ENCODE data around the gene PSMB11.

The PSMB11 gene

DNA sequence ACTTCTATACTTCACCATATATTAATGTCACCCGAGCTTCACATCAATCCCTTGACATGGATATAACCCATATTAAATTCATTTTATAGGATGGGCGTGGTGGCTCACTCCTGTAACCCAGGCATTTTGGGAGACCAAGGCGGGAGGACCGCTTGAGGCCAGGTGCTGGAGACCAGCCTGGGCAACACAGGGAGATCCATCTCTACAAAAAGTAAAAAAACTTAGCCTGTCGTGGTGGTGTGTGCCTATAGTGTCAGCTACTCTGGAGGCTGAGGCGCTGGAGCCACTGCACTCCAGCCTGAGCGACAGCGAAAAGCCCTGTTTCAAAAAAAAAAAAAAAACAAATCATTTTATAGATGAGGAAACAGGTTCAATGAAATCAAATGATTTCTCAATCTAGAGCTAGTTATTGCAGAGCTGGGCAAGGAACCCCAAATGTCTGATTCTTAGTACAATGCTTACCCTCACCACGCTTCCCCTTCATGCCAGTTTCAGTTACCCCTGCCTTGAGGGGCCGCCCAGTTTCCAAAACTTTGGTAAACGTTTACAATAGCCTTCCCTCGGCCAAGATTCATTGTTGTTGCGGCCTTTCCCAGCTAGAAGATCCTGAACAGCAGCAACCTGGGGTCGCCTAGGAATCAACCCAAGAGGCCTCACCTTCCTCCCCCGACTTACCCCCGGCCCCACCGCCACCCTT lies 8.1 kb upstream of the PSMB11 start:
- H3K36me3 ChIP-seq = peaks cover 37 to 47% (median 45%) of the 10 kb centered on the region in 11 experiments
- H3K9me3 ChIP-seq (replicated peaks in 1 of 11) = no peaks in the 10 kb centered on the region
- H3K4me3 ChIP-seq = peak overlapping the region; percentile 81 to 93 (median 89)
- H3K27ac ChIP-seq = peak overlapping the region; percentile 85 to 100 (median 96)
- peak overlapping the region; percentile 84 to 98 (median 93) for H3K4me2 ChIP-seq
- TF ChIP-seq Cebpa-rat (IDR thresholded peaks at IDR 0.05) = no peak
- peak overlapping the region; percentile 92 to 99 (median 96) for H3K9ac ChIP-seq
- H3K27me3 ChIP-seq = no peaks in the 10 kb centered on the region
- peaks cover 26 to 48% (median 37%) of the 10 kb centered on the region in 10 experiments for H3K4me1 ChIP-seq
- H4K20me1 ChIP-seq = peaks cover 0 to 18% (median 5%) of the 10 kb centered on the region in 11 experiments; a peak in 10 of 22 replicates

DNA sequence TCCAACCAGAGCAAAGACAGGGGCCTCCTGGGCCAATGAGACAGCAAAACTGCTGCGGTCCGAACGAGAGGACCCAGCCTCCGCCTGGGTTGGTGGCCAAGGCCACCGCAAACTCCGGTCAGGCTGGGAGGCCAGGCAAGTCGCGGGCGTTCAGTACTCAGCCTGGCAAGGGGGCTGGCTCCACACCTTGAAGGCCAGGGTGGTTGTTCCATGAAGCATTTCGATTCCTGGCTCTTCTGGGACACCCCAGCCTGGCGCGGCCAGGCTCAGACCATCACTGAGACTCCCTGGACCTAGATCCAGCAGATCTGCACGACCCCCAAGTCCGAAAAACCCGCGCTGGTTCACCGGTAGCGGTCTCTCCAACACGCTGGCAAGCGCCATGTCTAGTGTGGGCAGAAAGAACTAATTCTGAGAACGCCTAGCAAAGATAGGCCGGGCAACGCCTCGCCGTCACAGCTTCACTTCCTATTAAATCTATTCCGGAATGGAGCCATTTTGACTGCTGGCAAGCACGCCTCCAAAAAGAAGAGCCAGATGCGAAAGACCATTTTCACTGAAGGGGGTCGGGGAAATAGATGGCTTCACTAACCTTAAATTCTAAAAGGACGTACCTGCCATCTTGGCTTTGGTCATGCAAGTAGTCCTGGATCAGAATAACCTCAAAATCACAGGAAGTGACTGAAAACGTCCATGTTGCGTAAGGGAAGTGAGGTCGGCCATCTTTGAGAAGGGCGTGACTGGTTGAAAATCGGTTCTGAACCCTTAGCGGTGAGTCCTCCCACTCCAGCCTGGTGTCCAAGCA lies 7.3 kb upstream of the PSMB11 start, which contains the start of gene PSMB5:
TSS of gene PSMB5 (minus strand) at position 403 of the 805 bp plus-strand sequence. CDS start at position 384, 19 bp downstream.
- TF ChIP-seq Cebpa-rat (IDR thresholded peaks at IDR 0.05) = peak in 10 of 11 experiments; percentile 47 to 84 (median 63); a peak in 12 of 22 replicates
- Histone ChIP-seq H3K9me3 (replicated peaks in 1 of 11) (no peaks in the 10 kb centered on the region), H3K27me3 (no peaks in the 10 kb centered on the region), H4K20me1 (peaks cover 0 to 11% (median 0%) of the 10 kb centered on the region in 11 experiments; a peak in 2 of 22 replicates), H3K36me3 (peaks cover 31 to 40% (median 37%) of the 10 kb centered on the region in 11 experiments), H3K9ac (peak within 1 kb of the TSS; percentile 92 to 99 (median 96)), H3K4me3 (peak within 1 kb of the TSS; percentile 81 to 93 (median 89)), H3K4me2 (peak within 1 kb of the TSS; percentile 84 to 98 (median 93)), H3K27ac (peak within 1 kb of the TSS; percentile 85 to 100 (median 96)), H3K4me1 (peaks cover 19 to 41% (median 30%) of the 10 kb centered on the region in 10 experiments)

DNA sequence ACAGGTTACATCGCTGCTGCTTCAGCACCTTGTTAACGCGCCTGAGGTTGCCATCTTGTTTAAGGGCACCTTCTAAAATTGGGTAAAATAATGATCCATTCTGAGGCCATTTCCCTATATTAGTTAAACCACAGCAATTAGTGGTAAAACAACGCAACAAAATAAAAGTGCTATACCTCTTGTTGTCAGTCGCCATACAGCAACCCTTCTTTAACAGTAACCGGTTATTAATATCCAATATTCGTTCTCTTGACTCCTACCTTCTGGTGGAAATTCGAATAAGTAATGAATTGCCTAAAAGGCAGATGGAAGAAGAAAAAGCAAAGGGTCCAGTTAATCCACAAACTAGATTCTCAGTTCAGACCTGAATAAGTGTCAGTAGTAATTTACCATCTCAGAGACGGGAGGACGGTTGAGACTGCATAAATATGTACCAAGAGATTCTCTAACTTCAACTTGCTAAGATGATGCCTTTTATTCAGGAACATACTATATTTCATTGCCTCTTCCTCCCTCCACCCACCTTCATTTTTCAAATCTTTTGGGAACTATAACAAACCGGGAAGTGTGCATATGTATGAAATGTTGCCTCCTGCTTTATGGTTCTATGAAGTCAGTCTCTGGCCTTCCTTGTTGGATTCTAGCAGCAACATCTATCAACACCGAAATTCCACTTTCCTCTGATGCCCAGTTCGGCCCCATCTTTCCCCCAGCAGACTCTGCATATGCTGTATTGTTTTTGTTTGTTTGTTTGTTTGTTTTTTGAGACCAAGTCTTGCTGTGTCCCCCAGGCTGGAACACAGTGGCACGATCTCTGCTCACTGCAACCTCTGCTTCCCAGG lies 6.5 kb upstream of the PSMB11 start:
- peak in 1 of 11 experiments; percentile 4; a peak in 2 of 22 replicates for TF ChIP-seq Cebpa-rat (IDR thresholded peaks at IDR 0.05)
- no peaks in the 10 kb centered on the region for H3K9me3 ChIP-seq (replicated peaks in 1 of 11)
- peaks cover 28 to 33% (median 31%) of the 10 kb centered on the region in 11 experiments for H3K36me3 ChIP-seq
- H3K27me3 ChIP-seq = no peaks in the 10 kb centered on the region
- peak overlapping the region; percentile 37 to 96 (median 88); a peak in 21 of 22 replicates for H3K4me2 ChIP-seq
- peak overlapping the region; percentile 92 to 99 (median 96) for H3K9ac ChIP-seq
- H3K27ac ChIP-seq = peak overlapping the region; percentile 85 to 100 (median 96)
- H4K20me1 ChIP-seq = peaks cover 0 to 7% (median 0%) of the 10 kb centered on the region in 11 experiments; a peak in 1 of 22 replicates
- peaks cover 19 to 41% (median 30%) of the 10 kb centered on the region in 10 experiments for H3K4me1 ChIP-seq
- H3K4me3 ChIP-seq = peak overlapping the region; percentile 81 to 93 (median 89)

DNA sequence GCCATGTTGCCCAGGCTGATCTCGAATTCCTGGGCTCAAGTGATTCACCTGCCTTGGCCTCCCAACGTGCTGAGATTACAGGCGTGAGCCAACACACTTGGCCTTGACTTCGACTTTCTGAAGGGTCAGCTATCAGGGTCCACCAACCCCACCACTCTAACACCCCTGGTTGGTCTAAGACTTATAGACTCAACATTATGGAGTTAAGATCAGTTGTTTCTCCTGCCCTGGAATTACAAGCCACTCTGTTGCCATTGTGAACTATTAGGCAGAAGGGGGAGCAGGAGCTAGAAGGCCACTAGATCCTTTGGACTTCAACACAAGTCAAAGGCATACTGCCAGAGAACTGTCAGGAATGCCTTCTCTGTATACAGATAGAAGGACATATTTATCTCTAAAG lies 1.9 kb upstream of the PSMB11 start:
- TF ChIP-seq Cebpa-rat (IDR thresholded peaks at IDR 0.05) = no peak
- Histone ChIP-seq H3K27ac (no peak overlapping the region), H3K9me3 (replicated peaks in 1 of 11) (no peaks in the 10 kb centered on the region)

DNA sequence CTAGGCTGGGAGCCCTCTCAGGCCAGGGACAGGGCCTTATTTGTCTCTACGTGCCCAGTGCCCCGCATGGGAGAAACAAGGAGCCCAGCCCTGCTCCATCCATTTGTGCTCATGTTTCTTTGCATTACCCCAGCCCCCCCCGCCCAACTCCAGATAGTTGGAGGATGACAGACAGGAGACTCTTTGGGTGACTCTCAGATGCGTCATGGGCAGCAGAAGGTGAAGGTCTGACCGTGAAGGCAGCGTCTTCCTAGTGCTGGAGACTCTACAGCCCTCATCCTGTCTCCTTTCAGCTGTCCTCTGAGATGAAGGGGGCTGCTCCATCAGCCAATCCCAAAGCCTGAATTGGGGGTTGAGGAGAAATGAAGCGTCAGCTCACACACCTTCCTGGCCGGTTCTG lies 283 bp upstream of the PSMB11 start:
- Histone ChIP-seq H3K4me2 (no peak overlapping the region), H3K9ac (no peak overlapping the region), H4K20me1 (no peaks in the 10 kb centered on the region), H3K9me3 (replicated peaks in 1 of 11) (no peaks in the 10 kb centered on the region), H3K27me3 (no peaks in the 10 kb centered on the region), H3K4me1 (peaks cover 0 to 21% (median 15%) of the 10 kb centered on the region in 10 experiments; a peak in 15 of 20 replicates), H3K36me3 (no peaks in the 10 kb centered on the region), H3K4me3 (no peak overlapping the region), H3K27ac (no peak overlapping the region)
- no peak for TF ChIP-seq Cebpa-rat (IDR thresholded peaks at IDR 0.05)

More for the DNA sequence above, 1.9 kb upstream of the PSMB11 start:
- Histone ChIP-seq H3K9ac (no peak overlapping the region), H4K20me1 (no peaks in the 10 kb centered on the region), H3K4me2 (no peak overlapping the region), H3K4me1 (peaks cover 6 to 16% (median 13%) of the 10 kb centered on the region in 10 experiments; a peak in 18 of 20 replicates), H3K4me3 (no peak overlapping the region), H3K36me3 (no peaks in the 10 kb centered on the region), H3K27me3 (no peaks in the 10 kb centered on the region)

DNA sequence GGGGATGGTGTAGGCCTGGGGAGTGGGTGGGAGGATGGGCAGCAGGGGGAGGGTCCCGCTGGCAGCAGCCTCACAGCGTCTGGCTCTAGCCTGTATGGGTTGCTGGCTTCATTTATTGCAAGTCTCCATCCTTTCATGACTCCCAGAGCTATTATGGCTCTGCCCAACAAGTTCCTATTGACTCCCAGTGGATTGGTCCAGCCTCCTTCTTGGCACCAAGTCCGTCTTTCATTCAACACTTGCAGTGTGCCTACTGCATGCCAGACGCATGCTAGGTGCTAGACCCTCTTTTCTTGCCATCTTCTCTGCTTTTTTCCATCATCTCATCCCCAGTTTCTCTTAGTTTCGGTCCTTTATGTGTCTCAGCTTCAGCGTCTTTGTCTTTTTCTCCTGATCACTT lies 1.1 kb downstream of the PSMB11 start:
- Histone ChIP-seq H3K27me3 (no peaks in the 10 kb centered on the region), H3K4me3 (no peak overlapping the region), H3K9ac (no peak overlapping the region), H3K4me2 (no peak overlapping the region), H3K9me3 (replicated peaks in 1 of 11) (no peaks in the 10 kb centered on the region), H3K36me3 (no peaks in the 10 kb centered on the region; a peak in 1 of 22 replicates), H3K4me1 (peaks cover 0 to 28% (median 16%) of the 10 kb centered on the region in 10 experiments; a peak in 15 of 20 replicates), H3K27ac (no peak overlapping the region), H4K20me1 (no peaks in the 10 kb centered on the region)
- TF ChIP-seq Cebpa-rat (IDR thresholded peaks at IDR 0.05) = no peak

DNA sequence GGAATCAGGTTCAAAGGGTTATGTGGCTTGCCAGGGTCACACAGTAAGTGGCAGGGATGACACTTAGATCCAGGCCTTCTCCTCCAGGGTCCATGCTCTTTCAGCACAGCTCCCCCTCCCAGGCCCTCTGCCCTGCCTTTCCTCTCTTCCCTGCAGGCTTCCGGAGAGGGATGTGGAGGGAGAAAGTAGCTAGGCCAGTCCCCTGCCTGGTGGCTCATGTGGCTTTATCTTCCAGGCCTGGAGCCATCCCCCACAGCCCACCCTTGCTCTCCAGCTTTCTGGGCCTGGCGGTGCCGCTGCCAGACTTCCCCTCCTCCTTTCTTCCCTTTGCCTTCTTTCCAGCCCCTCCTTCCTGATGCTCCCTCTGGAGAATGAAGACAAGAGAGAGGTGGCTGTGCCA lies 1.7 kb downstream of the PSMB11 start:
- Histone ChIP-seq H3K4me2 (no peak overlapping the region), H4K20me1 (no peaks in the 10 kb centered on the region), H3K9ac (no peak overlapping the region), H3K27me3 (no peaks in the 10 kb centered on the region), H3K4me1 (peaks cover 0 to 28% (median 16%) of the 10 kb centered on the region in 10 experiments; a peak in 15 of 20 replicates), H3K4me3 (no peak overlapping the region), H3K36me3 (no peaks in the 10 kb centered on the region; a peak in 1 of 22 replicates), H3K9me3 (replicated peaks in 1 of 11) (no peaks in the 10 kb centered on the region), H3K27ac (no peak overlapping the region)
- no peak for TF ChIP-seq Cebpa-rat (IDR thresholded peaks at IDR 0.05)

DNA sequence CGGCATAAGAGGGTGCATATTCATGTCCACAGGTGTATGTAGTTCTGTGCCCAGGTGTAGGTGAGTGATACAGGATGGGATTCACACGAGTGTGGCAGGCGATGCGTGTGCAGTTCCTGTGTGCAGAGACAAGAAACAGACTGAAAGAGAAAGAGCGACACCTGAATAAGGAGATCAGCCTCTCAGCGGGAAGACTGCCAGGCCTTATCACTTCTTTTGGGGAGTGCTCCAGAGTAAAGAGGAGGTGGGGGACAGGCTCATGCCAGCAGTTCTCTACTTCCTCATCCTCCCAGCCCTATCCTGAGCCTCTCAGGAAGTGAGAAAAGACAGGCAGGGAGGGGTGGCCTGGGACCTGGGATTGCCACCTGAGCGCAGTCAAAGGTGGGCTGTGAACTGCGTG lies 2.8 kb downstream of the PSMB11 start:
- H3K9me3 ChIP-seq (replicated peaks in 1 of 11) = no peaks in the 10 kb centered on the region
- no peak for TF ChIP-seq Cebpa-rat (IDR thresholded peaks at IDR 0.05)
- H4K20me1 ChIP-seq = no peaks in the 10 kb centered on the region
- H3K36me3 ChIP-seq = no peaks in the 10 kb centered on the region; a peak in 2 of 22 replicates
- no peak overlapping the region for H3K4me3 ChIP-seq
- H3K4me2 ChIP-seq = peak overlapping the region in 10 of 11 experiments; percentile 4 to 75 (median 52); a peak in 14 of 22 replicates
- no peak overlapping the region for H3K27ac ChIP-seq
- no peaks in the 10 kb centered on the region for H3K27me3 ChIP-seq
- H3K9ac ChIP-seq = no peak overlapping the region
- peaks cover 0 to 28% (median 16%) of the 10 kb centered on the region in 10 experiments; a peak in 15 of 20 replicates for H3K4me1 ChIP-seq
